Superior temporal gyrus (tissue), 1 donor: ENCODE data around the gene CCR9.
A peak's percentile ranks its signal among the peaks of the same experiment; 100 is the strongest.

Experiments used
- DNase-seq: peaks from one replicate; pipeline ENCODE4 v3.0.0-alpha.2; 2016; ENCODE audit errors: extremely low spot score

Gene CCR9

GRCh38 chr3:45936261-45936660 is 49.9 kb downstream of the CCR9 start:
- no peak for DNase-seq

- no peak for DNase-seq
These were observed 51.1 kb downstream of the CCR9 start for GRCh38 chr3:45937206-45938042.

GRCh38 chr3:45938043-45938435 is 51.7 kb downstream of the CCR9 start:
- no peak for DNase-seq

GRCh38 chr3:45938864-45939263 is 52.5 kb downstream of the CCR9 start:
- DNase-seq, result peak; percentile 98

- peak; percentile 67 for DNase-seq
These were observed 53.0 kb downstream of the CCR9 start for GRCh38 chr3:45939341-45939771.

GRCh38 chr3:45940004-45940780 is 53.8 kb downstream of the CCR9 start:
- no peak for DNase-seq

GRCh38 chr3:45940781-45941365 is 54.5 kb downstream of the CCR9 start:
- DNase-seq, result no peak

GRCh38 chr3:45942051-45942825 is 55.9 kb downstream of the CCR9 start:
- DNase-seq, result no peak

GRCh38 chr3:45943207-45943846 is 57.0 kb downstream of the CCR9 start, which contains the start of gene CXCR6:
Gene CXCR6, plus strand, starts transcription at chr3:45943464. Its CDS starts 3,018 bp downstream, at chr3:45946482.
- no peak for DNase-seq

- DNase-seq, result no peak
These were observed 58.7 kb downstream of the CCR9 start for GRCh38 chr3:45944830-45945620.

GRCh38 chr3:45946307-45946706 is 60.0 kb downstream of the CCR9 start:
- DNase-seq, result no peak

GRCh38 chr3:45946875-45947274 is 60.5 kb downstream of the CCR9 start:
- DNase-seq, result no peak

- no peak for DNase-seq
These were observed 61.0 kb downstream of the CCR9 start for GRCh38 chr3:45947361-45947760.

GRCh38 chr3:45948311-45948781 is 62.0 kb downstream of the CCR9 start:
- no peak for DNase-seq

GRCh38 chr3:45948881-45949280 is 62.5 kb downstream of the CCR9 start:
- no peak for DNase-seq

GRCh38 chr3:45949432-45949831 is 63.1 kb downstream of the CCR9 start:
- DNase-seq, result no peak

GRCh38 chr3:45950131-45950530 is 63.8 kb downstream of the CCR9 start:
- no peak for DNase-seq

GRCh38 chr3:45950686-45951600 is 64.6 kb downstream of the CCR9 start:
- no peak for DNase-seq

- DNase-seq, result no peak
These were observed 65.6 kb downstream of the CCR9 start for GRCh38 chr3:45951946-45952345.
